ENCODE results near the gene MICAL2. TPM values are rescaled to one million over a fixed set of nuclear protein-coding genes. Genes with fewer than 3 reads are reported as not detected.

The MICAL2 gene
- total RNA-seq, 2 experiments from 2014 or later: not detected

DNA sequence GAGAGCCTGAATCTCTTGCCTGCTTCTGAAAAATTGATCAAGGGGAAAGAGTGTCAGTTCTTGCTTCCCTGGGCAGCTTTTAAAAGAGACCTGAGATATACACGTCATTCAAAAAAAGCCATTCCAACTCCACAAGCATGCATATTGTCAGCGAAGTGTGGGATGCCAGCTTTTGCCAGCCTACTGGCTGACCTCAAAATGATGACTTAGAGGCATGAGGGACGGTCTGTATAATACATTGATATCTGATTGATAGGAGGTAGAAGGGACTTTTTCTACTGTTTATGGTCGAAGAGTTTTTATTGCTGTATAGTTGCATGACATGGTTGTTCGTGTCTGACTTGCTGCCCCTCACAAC is 126.3 kb downstream of the MICAL2 start:
- H3K36me3 ChIP-seq (ENCODE audit: insufficient read depth, low read length): no peaks in the 10 kb centered on the region
- H3K4me1 ChIP-seq (ENCODE audit: insufficient read depth, low read length, poor library complexity, severe bottlenecking): no peaks in the 10 kb centered on the region
- no peak for DNase-seq (ENCODE audit: low spot score)
- H3K4me2 ChIP-seq (ENCODE audit: low read length): no peak overlapping the region
- no peaks in the 10 kb centered on the region for H3K79me2 ChIP-seq (ENCODE audit: insufficient read depth, low read depth, low read length)
- no peaks in the 10 kb centered on the region for H3K9me3 ChIP-seq (ENCODE audit: low read length)
- H3K4me3 ChIP-seq (ENCODE audit: low read depth, low read length, poor library complexity, severe bottlenecking): no peak overlapping the region
- CTCF ChIA-PET (ENCODE audit: unreplicated experiment): no interaction called here
- no peak overlapping the region for H2AFZ ChIP-seq (ENCODE audit: low read length)
- no peak overlapping the region for H3K27ac ChIP-seq (ENCODE audit: low read depth, low read length, poor library complexity, severe bottlenecking)
- no TSS peak for BruUV-seq (replicated peaks)
- no peaks in the 10 kb centered on the region for H3K9me2 ChIP-seq (ENCODE audit: insufficient read depth, low read length)
- no peaks in the 10 kb centered on the region for H4K20me1 ChIP-seq (ENCODE audit: insufficient read depth, low read length)
- POLR2A ChIA-PET: interaction anchor here (0.6 to 1.0 kb wide), 2 partner anchors 11 to 30 kb away, joined by 3 to 4 read pairs; no protein-coding TSS in a partner anchor
- TF ChIP-seq EZH2phosphoT487 (IDR thresholded peaks at IDR 0.05; ENCODE audit: borderline replicate concordance, low read depth, low read length) (no peak), CTCF (conservative IDR thresholded peaks at IDR 0.05; ENCODE audit: low read length) (peak; percentile 40; the same call in 1 of the 2 replicates)
- intact Hi-C loops (cut with micrococcal nuclease; ENCODE audit: unreplicated experiment): loop anchor here (1.0 to 10.0 kb wide), 3 partner anchors 112 to 439 kb away; no protein-coding TSS in a partner anchor

DNA sequence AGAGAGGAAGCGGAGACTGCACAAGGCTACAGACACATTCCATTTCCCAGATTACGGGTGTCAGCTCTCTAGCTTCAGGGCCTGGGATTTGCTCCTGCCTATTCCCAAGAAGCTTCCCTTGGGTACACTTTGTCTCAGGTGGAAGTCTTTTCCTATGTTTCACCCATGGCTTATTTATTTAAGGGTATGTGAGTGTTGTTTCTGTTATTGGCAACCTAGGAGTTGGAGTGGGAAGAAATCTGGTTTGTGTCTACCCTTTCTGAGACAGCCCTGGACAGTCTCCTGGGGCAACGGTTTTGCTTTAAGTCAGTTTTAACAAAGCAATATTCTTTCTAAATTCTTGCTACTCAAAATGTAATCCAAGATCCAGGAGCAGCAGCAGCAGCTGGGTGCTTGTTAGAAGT is 127.0 kb downstream of the MICAL2 start:
- intact Hi-C loops (cut with micrococcal nuclease; ENCODE audit: unreplicated experiment): loop anchor here (5.0 to 10.0 kb wide), 2 partner anchors 113 to 440 kb away; no protein-coding TSS in a partner anchor
- CTCF ChIA-PET (ENCODE audit: unreplicated experiment): interaction anchor here (0.6 kb wide), 1 partner anchor 160 kb away, joined by 3 read pairs; no protein-coding TSS in a partner anchor
- H3K27ac ChIP-seq (ENCODE audit: low read depth, low read length, poor library complexity, severe bottlenecking): no peak overlapping the region
- no peaks in the 10 kb centered on the region for H3K36me3 ChIP-seq (ENCODE audit: insufficient read depth, low read length)
- H3K9me3 ChIP-seq (ENCODE audit: low read length): no peaks in the 10 kb centered on the region
- no peaks in the 10 kb centered on the region for H3K9me2 ChIP-seq (ENCODE audit: insufficient read depth, low read length)
- TF ChIP-seq EZH2phosphoT487 (IDR thresholded peaks at IDR 0.05; ENCODE audit: borderline replicate concordance, low read depth, low read length) (no peak), CTCF (conservative IDR thresholded peaks at IDR 0.05; ENCODE audit: low read length) (no peak)
- H3K4me3 ChIP-seq (ENCODE audit: low read depth, low read length, poor library complexity, severe bottlenecking): no peak overlapping the region
- POLR2A ChIA-PET: interaction anchor here (0.6 kb wide), 1 partner anchor 29 kb away, joined by 3 read pairs; no protein-coding TSS in a partner anchor
- no peaks in the 10 kb centered on the region for H4K20me1 ChIP-seq (ENCODE audit: insufficient read depth, low read length)
- BruUV-seq (replicated peaks): no TSS peak
- H3K4me2 ChIP-seq (ENCODE audit: low read length): no peak overlapping the region
- DNase-seq (ENCODE audit: low spot score): no peak
- H3K4me1 ChIP-seq (ENCODE audit: insufficient read depth, low read length, poor library complexity, severe bottlenecking): no peaks in the 10 kb centered on the region
- H2AFZ ChIP-seq (ENCODE audit: low read length): no peak overlapping the region
- no peaks in the 10 kb centered on the region for H3K79me2 ChIP-seq (ENCODE audit: insufficient read depth, low read depth, low read length)

DNA sequence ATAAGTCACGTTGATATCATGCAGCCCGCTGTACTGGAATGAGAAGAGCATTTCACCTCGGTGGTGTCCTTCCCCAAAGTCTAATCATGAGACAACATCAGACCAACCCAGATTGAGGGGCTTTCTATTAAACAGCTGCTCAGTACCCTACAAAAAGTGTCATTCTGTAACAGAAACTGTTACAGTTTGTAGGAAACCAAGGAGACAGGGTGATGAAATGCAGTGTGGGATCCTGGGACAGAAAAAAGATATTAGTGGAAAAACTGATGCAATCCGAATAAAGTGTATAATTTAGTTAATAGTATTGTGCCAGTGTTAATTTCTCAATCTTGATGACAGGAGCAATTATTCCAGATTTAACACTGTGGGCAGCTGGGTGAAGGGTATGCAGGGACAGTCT is 128.0 kb downstream of the MICAL2 start:
- no peaks in the 10 kb centered on the region for H3K79me2 ChIP-seq (ENCODE audit: insufficient read depth, low read depth, low read length)
- ChIA-PET POLR2A (no interaction called here), CTCF (ENCODE audit: unreplicated experiment) (no interaction called here)
- H3K27ac ChIP-seq (ENCODE audit: low read depth, low read length, poor library complexity, severe bottlenecking): no peak overlapping the region
- DNase-seq (ENCODE audit: low spot score): no peak
- H3K9me2 ChIP-seq (ENCODE audit: insufficient read depth, low read length): no peaks in the 10 kb centered on the region
- no peak overlapping the region for H2AFZ ChIP-seq (ENCODE audit: low read length)
- intact Hi-C loops (cut with micrococcal nuclease; ENCODE audit: unreplicated experiment): loop anchor here (5.0 to 10.0 kb wide), 2 partner anchors 114 to 441 kb away; no protein-coding TSS in a partner anchor
- H3K4me1 ChIP-seq (ENCODE audit: insufficient read depth, low read length, poor library complexity, severe bottlenecking): no peaks in the 10 kb centered on the region
- H3K4me3 ChIP-seq (ENCODE audit: low read depth, low read length, poor library complexity, severe bottlenecking): no peak overlapping the region
- no peaks in the 10 kb centered on the region for H3K9me3 ChIP-seq (ENCODE audit: low read length)
- H4K20me1 ChIP-seq (ENCODE audit: insufficient read depth, low read length): no peaks in the 10 kb centered on the region
- no peak overlapping the region for H3K4me2 ChIP-seq (ENCODE audit: low read length)
- TF ChIP-seq EZH2phosphoT487 (IDR thresholded peaks at IDR 0.05; ENCODE audit: borderline replicate concordance, low read depth, low read length): no peak
- no peak for TF ChIP-seq CTCF (conservative IDR thresholded peaks at IDR 0.05; ENCODE audit: low read length)
- no peaks in the 10 kb centered on the region for H3K36me3 ChIP-seq (ENCODE audit: insufficient read depth, low read length)
- no TSS peak for BruUV-seq (replicated peaks)

Measured in OCI-LY7 (cell line).